MM.1S (cell line): ENCODE results near the gene UBR2.

ENCODE experiments used
- CTCF ChIP-seq: fragments of 300-600 bp; sonication (generic); IDR thresholded peaks from 2 replicates; pipeline ENCODE4 v1.5.1; 2016; ENCODE audit warnings: antibody characterized with exemption, low read length, mixed read lengths
- EZH2 ChIP-seq: fragments of 300-600 bp; sonication (generic); optimal IDR thresholded peaks from 2 replicates; pipeline ENCODE3; 2017; ENCODE audit warnings: low read depth, mild to moderate bottlenecking, antibody characterized with exemption, low read length, mixed read lengths
- EZH2phosphoT487 ChIP-seq: fragments of 300-600 bp; sonication (generic); IDR thresholded peaks from 2 replicates; pipeline ENCODE4 v1.6.1; 2018; ENCODE audit warnings: antibody characterized with exemption, low read length

- TF ChIP-seq CTCF = no peak
- no peak for TF ChIP-seq EZH2
- TF ChIP-seq EZH2phosphoT487 = no peak
These were observed 5.5 kb downstream of the UBR2 start for GRCh38 chr6:42569102-42570028.
